ENCODE measurements around the gene MED29. TPM values are rescaled to one million over a fixed set of nuclear protein-coding genes. Genes with fewer than 3 reads are reported as not detected.
A peak's percentile ranks its signal among the peaks of the same experiment; 100 is the strongest.

MED29 gene
- total RNA-seq, 4 donors from 2014 or later, result 25.5 to 48.1 (median 37.7) TPM

GRCh38 chr19:39356647-39357046 lies 34.5 kb upstream of the MED29 start:
- Histone ChIP-seq H3K4me1 (peaks cover 0 to 6% of the 10 kb centered on the region in 2 donors), H3K4me3 (no peak overlapping the region), H3K27ac (no peak overlapping the region), H3K36me3 (peaks cover 4 to 86% of the 10 kb centered on the region in 2 donors), H3K9me3 (no peaks in the 10 kb centered on the region), H3K27me3 (no peaks in the 10 kb centered on the region)
- no peak for TF ChIP-seq CTCF (IDR thresholded peaks at IDR 0.05 in 4 of 5, conservative IDR thresholded peaks at IDR 0.05 in 1 of 5)
- no peak for TF ChIP-seq POLR2A (IDR thresholded peaks at IDR 0.05)
- intact Hi-C loops (cut with DNase I; ENCODE audit: low total_unique reads) (no loop called here), in situ Hi-C loops (cut with MboI; ENCODE audit: low sequenced_read_pairs in 4 of 4) (no loop called here)
- no peak for ATAC-seq
- DNase-seq, result no peak

GRCh38 chr19:39359026-39359425 lies 32.2 kb upstream of the MED29 start:
- H3K4me3 ChIP-seq, result no peak overlapping the region
- no peak overlapping the region for H3K27ac ChIP-seq
- in situ Hi-C loops (cut with MboI; ENCODE audit: low sequenced_read_pairs in 4 of 4) (no loop called here), intact Hi-C loops (cut with DNase I; ENCODE audit: low total_unique reads) (no loop called here)
- no peaks in the 10 kb centered on the region for H3K27me3 ChIP-seq
- H3K9me3 ChIP-seq, result no peaks in the 10 kb centered on the region
- ATAC-seq, result no peak
- peaks cover 4 to 80% of the 10 kb centered on the region in 2 donors for H3K36me3 ChIP-seq
- H3K4me1 ChIP-seq, result peaks cover 23 to 24% of the 10 kb centered on the region in 2 donors
- no peak for DNase-seq
- TF ChIP-seq CTCF (IDR thresholded peaks at IDR 0.05 in 4 of 5, conservative IDR thresholded peaks at IDR 0.05 in 1 of 5), result no peak
- no peak for TF ChIP-seq POLR2A (IDR thresholded peaks at IDR 0.05)

- DNase-seq, result no peak
- H3K4me1 ChIP-seq, result peaks cover 38% of the 10 kb centered on the region in 2 donors
- no peaks in the 10 kb centered on the region for H3K9me3 ChIP-seq
- peaks cover 4 to 64% of the 10 kb centered on the region in 2 donors for H3K36me3 ChIP-seq
- no peaks in the 10 kb centered on the region for H3K27me3 ChIP-seq
- H3K4me3 ChIP-seq, result no peak overlapping the region
- no peak for TF ChIP-seq CTCF (IDR thresholded peaks at IDR 0.05 in 4 of 5, conservative IDR thresholded peaks at IDR 0.05 in 1 of 5)
- no peak for TF ChIP-seq POLR2A (IDR thresholded peaks at IDR 0.05)
- ATAC-seq, result no peak
- no peak overlapping the region for H3K27ac ChIP-seq
- in situ Hi-C loops (cut with MboI; ENCODE audit: low sequenced_read_pairs in 4 of 4), result no loop called here
- intact Hi-C loops (cut with DNase I; ENCODE audit: low total_unique reads), result no loop called here
These were observed 30.6 kb upstream of the MED29 start for GRCh38 chr19:39360599-39360998.

GRCh38 chr19:39362682-39363657 lies 28.2 kb upstream of the MED29 start:
- no peak for TF ChIP-seq CTCF (IDR thresholded peaks at IDR 0.05 in 4 of 5, conservative IDR thresholded peaks at IDR 0.05 in 1 of 5)
- TF ChIP-seq POLR2A (IDR thresholded peaks at IDR 0.05), result no peak
- Histone ChIP-seq H3K9me3 (no peaks in the 10 kb centered on the region), H3K27ac (peak overlapping the region; percentile 40 to 67 (median 60)), H3K4me3 (no peak overlapping the region), H3K27me3 (no peaks in the 10 kb centered on the region), H3K4me1 (peaks cover 42 to 44% of the 10 kb centered on the region in 2 donors), H3K36me3 (peaks cover 0 to 47% of the 10 kb centered on the region in 2 donors)
- in situ Hi-C loops (cut with MboI; ENCODE audit: low sequenced_read_pairs in 4 of 4), result no loop called here
- ATAC-seq (peak; percentile 31 to 56), DNase-seq (no peak)
- intact Hi-C loops (cut with DNase I; ENCODE audit: low total_unique reads), result no loop called here

All from gastrocnemius medialis (tissue), 4 donors.